Activated effector memory CD4-positive, alpha-beta T cell treated with Interleukin-2 at 50 U/mL for 16 hours (primary cell): Measurements from ENCODE around the gene B3GAT3.
A peak's percentile ranks its signal among the peaks of the same experiment; 100 is the strongest.
"Not testable (repeated sequence)": the region's sequence is repeated elsewhere in the genome, so short reads cannot be mapped to it uniquely, and the experiment has no call there.

Experiments
- DNase-seq: peaks from one replicate; pipeline ENCODE4 v3.0.0-alpha.2; 2020

Gene B3GAT3

GRCh38 chr11:62602141-62603071 is 19.4 kb downstream of the B3GAT3 start:
- DNase-seq = no peak

- peak; percentile 99 for DNase-seq
Measured at GRCh38 chr11:62601372-62602140, 20.2 kb downstream of the B3GAT3 start, which contains the start of gene MTA2. Gene MTA2 (minus strand): TSS chr11:62601865. CDS start chr11:62601450, 415 bp downstream.

GRCh38 chr11:62601122-62601371 is 20.7 kb downstream of the B3GAT3 start:
- peak; percentile 34 for DNase-seq

DNA sequence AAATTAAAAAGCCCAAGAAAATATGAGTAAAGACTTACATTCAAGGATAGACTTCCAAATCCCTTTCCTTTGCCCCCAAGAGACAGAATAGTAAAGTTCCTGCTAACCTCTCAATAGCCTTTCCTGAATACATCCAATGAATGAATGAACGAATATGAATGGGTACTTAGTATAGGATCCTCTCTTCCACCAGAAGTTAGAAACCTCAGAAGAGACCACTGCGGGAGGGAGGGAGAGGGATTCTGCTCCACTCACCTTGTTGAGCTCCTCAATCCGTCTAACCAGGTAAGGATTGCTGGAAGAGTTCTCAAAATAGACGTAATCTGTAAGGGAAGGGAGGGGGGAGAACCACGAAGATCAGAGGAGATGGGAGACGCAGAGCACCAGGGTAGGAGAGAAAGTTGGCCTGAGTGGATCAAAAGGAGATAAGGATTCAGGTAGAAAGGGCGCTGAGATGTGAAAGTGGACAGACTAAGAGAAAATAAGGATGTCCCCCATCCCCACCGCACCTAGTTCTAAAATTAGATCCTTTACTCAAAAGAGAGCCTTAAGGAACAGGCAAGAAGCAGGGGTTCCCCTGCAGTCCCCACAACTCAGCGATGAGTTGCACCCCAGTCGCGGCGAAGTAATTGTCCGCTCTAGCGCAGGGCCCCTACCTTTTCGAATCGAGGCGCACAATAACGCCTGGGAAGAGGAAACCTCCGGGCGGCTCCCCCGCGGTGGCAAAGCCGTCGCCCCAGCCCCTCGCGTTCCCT is 21.2 kb downstream of the B3GAT3 start:
- DNase-seq = peak; percentile 26

DNA sequence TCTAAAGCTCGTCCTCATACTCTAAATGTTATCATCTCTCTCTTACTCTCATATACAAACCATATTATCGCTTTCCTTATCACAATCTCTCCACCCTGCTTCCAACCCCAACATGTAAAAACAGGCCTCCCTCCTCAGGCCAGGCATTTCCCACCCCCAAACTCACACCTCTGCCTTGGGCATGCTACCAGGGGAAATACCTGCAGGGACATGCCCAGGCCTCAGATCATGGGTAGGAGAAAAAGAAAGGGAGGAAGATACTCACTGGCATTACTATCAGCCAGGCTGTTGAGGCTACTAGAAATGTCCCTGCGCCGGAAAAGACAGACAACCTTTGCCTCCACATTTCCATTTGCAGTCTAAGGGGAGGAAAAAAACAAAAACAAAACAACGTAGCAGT is 21.9 kb downstream of the B3GAT3 start:
- no peak for DNase-seq

GRCh38 chr11:62599069-62599696 is 22.6 kb downstream of the B3GAT3 start:
- peak; percentile 95 for DNase-seq

GRCh38 chr11:62595124-62595523 is 26.7 kb downstream of the B3GAT3 start:
- DNase-seq = no peak

GRCh38 chr11:62593434-62594044 is 28.2 kb downstream of the B3GAT3 start:
- DNase-seq = peak; percentile 66

GRCh38 chr11:62592989-62593421 is 28.8 kb downstream of the B3GAT3 start:
- no peak for DNase-seq

DNA sequence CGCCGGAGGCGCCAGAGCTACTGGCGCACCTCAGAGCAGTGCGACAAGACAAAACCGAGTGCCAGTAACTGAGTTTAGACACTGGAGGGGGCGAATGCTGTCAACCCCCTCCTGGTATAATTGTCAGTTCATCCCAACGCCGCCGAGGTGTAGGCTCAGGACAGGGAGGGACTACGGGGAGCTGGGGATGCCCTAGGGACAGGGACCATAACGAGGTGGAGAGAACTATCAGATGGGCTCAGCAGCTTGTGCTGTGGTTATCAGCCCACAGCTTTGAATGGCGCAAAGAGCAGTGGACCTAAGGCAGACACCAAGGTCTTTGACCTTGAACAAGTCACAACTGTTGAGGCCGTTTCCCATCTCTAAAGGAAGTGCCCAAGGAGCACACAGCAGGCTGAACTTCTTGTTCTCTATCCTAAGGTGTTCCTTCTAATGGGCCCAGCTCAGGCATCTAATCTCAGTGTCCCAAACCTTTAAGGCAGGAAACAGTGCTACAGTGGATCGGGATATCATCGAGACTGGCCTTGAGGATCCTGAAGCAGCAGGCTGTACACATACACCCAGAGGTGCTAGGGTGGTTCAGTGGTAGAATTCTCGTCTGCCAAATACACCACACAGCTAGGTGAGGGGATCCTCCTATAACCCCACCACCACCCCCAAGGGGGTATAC is 29.5 kb downstream of the B3GAT3 start:
- no peak for DNase-seq

DNA sequence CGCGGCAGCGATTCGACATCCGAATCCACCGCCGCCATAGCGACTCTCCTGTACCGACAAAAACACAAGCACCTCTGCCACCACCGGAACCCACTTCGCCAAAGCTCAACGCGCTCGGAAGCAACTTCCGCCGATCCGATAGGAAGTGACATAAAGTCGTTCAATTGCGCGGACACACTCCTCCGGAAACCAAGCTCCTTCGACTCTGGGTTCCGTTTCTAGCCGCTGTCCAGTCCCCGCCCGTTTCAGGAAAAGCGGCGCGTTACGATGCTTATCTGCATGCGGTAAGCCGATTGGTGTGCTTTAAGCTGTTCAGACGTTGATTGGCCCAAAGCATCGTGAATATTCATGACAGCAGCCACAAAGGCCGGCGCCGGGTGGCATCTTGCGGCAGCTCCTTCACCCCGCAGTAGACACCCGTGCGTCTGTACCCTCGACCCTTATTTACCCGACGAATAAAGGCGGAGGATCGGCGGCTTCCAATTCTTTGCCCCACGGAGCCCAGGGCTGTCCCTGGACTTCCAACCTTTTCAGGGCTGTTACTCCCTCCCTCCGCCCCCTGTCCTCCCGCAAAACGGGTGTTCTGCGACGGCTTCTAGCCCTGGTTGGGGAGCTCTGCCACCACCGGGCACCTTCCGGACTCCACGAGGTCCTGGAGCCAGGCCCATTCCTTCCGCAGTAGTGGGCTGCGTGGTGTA is 30.2 kb downstream of the B3GAT3 start, which contains the start of gene TUT1:
Gene TUT1 (minus strand): TSS at position 76 of the 698 bp plus-strand sequence. CDS start 38 bp downstream, at position 38.
- peak; percentile 94 for DNase-seq

GRCh38 chr11:62588966-62589637 is 32.7 kb downstream of the B3GAT3 start:
- no peak for DNase-seq

DNA sequence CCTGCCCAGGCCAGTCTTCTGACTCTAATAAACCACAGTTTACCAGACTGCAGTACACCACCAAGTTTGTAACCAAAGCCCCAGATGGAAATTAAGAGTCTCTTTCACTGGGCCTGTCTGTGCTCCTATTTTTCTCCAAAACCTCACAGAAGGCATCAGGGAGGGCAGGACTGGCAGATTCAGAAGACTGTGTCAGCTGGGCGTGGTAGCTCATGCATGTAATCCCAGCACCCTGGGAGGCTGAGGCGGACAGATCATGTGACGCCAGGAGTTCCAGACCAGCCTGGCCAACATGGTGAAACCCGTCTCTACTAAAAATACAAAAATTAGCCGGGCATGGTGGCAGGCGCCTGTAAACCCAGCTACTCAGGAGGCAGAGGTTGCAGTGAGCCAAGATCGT is 36.4 kb downstream of the B3GAT3 start:
- DNase-seq = not testable (repeated sequence)

GRCh38 chr11:62581735-62582134 is 40.1 kb downstream of the B3GAT3 start:
- DNase-seq = not testable (repeated sequence)

DNA sequence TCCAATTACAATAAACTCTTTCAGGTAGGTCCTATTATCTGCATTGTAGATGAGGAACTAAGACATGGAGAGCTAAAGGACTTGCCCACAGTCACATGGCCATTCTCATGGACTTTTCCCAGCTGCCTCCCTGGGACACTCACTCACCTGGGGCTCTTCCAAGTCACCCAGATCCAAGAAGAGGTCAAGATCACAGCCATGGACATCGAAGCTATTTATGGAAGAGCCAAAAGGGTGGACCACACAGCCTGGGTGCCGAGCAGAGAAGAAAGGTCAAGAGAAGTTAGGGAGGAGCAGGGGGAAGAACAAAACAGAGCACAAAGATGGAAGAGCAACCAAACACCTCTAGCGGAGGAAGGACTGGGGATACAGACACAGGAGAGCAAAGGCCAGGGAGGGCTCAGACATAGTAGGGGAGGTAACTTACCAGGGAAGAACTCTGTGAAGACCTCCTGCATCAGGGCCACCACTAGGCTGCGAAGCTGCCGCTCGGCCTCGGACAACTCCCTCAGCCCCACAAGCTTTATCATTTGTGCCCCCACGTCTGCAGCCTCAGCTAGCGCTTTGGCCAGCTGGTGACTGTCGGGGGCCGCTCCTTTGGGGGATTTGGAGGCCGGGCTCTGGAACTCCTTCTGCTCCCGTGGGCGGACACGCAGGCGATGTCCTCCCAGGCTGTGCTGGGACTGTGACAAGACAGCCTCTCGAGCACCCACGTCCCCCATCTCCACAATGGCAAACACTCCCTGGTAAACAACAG is 40.6 kb downstream of the B3GAT3 start:
- DNase-seq = no peak

GRCh38 chr11:62579252-62579651 is 42.5 kb downstream of the B3GAT3 start:
- no peak for DNase-seq

- DNase-seq = no peak
Measured at GRCh38 chr11:62578541-62578940, 43.2 kb downstream of the B3GAT3 start.

DNA sequence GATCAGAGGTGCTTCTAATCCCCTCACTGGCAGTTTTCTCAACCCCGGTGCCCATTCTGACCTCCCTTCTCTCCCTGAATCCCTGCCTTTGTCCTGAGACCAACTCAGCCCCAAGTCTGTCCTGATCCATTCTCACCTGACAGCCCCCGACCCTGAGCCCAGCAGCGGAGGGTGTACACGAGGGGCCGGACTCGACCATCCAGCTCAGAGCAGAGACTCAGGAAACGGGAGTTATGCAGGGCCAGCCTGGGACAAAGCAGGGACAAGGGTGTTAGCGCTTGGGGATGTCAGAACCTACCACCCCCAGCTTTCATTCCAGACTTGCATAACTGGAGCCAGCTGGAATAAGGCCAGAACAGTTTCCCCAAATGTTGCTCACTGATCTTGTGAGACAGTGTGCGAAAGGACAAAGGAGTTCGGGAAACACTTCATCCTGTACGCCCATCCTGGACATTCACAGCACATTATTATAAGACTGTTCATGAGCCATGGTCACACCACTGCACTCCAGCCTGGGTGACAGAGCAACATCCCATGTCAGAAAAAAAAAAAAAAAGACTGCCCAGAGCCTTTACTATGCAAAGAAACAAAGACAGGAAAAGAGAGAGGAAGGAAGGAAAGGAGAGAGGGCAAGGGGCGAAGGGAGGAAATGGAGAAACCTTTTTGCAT is 44.6 kb downstream of the B3GAT3 start:
- DNase-seq = no peak

GRCh38 chr11:62575837-62576236 is 45.9 kb downstream of the B3GAT3 start:
- DNase-seq = no peak
